ENCODE results near the gene TSPAN9.

DNA sequence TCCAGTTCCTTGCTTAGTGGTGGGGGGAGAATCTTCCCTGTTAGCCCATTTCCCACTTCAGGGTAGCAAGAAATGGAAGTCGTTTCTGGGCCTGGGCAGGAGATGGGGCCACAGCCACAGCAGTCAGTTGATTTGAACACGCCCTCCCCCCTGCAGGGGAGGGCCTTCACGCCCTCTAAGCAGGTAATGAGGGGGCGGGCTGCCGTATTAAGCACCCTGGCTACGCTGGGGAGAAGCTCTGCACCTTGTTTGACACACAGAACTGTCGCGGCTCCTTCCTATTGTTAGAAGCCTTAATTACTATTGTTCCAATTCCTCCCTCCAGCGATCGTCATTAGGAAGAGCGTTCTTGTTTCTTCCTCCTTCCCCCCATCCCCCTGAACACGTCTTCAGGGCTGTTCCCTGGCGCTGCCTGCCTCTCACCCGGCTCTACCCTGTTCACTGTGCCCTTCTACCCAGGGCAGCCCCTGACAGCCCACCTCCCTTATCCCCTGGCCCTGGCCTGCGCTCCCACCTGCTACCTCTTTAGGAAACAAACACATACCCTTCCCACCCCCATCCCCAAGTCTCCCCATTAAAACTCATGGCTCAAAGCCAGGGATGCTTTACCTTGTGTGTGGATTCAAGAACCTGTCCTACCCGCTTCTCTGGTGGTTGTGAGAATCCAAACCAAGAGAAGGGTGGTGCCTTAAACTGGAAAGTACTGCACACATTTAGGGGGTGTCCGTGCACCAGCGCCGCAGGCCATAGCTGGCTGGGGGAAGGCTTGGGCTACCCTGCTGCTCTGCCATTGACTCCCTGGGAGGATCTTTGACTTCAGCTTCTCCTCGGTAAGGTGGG is 137.6 kb downstream of the TSPAN9 start:
- TF ChIP-seq, protein P1, sequence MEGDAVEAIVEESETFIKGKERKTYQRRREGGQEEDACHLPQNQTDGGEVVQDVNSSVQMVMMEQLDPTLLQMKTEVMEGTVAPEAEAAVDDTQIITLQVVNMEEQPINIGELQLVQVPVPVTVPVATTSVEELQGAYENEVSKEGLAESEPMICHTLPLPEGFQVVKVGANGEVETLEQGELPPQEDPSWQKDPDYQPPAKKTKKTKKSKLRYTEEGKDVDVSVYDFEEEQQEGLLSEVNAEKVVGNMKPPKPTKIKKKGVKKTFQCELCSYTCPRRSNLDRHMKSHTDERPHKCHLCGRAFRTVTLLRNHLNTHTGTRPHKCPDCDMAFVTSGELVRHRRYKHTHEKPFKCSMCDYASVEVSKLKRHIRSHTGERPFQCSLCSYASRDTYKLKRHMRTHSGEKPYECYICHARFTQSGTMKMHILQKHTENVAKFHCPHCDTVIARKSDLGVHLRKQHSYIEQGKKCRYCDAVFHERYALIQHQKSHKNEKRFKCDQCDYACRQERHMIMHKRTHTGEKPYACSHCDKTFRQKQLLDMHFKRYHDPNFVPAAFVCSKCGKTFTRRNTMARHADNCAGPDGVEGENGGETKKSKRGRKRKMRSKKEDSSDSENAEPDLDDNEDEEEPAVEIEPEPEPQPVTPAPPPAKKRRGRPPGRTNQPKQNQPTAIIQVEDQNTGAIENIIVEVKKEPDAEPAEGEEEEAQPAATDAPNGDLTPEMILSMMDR (IDR thresholded peaks at IDR 0.05), result no peak
- no peak for TF ChIP-seq POLR2A (IDR thresholded peaks at IDR 0.05)

Measured in body of pancreas (tissue), 4 donors.